ELR (cell line): ENCODE data around the gene CCDC57.
"Not testable (repeated sequence)": the region's sequence is repeated elsewhere in the genome, so short reads cannot be mapped to it uniquely, and the experiment has no call there.

ENCODE experiments used
- DNase-seq: peaks from one replicate; pipeline ENCODE4 v3.0.0-alpha.2; 2015; ENCODE audit warnings: low read depth

CCDC57 gene

GRCh38 chr17:82202981-82203380, 9.7 kb downstream of the CCDC57 start:
- no peak for DNase-seq

GRCh38 chr17:82201498-82201910, 11.1 kb downstream of the CCDC57 start:
- DNase-seq, result no peak

GRCh38 chr17:82200743-82201497, 11.7 kb downstream of the CCDC57 start:
- DNase-seq, result no peak

- no peak for DNase-seq
Observed at GRCh38 chr17:82200135-82200534, 12.5 kb downstream of the CCDC57 start.

- no peak for DNase-seq
Observed at GRCh38 chr17:82199496-82199895, 13.1 kb downstream of the CCDC57 start.

GRCh38 chr17:82198092-82198491, 14.6 kb downstream of the CCDC57 start:
- no peak for DNase-seq

GRCh38 chr17:82195675-82196672, 16.7 kb downstream of the CCDC57 start:
- no peak for DNase-seq

GRCh38 chr17:82194765-82195164, 17.9 kb downstream of the CCDC57 start:
- no peak for DNase-seq

- DNase-seq, result no peak
Observed at GRCh38 chr17:82193520-82194220, 19.0 kb downstream of the CCDC57 start.

GRCh38 chr17:82193050-82193449, 19.6 kb downstream of the CCDC57 start:
- not testable (repeated sequence) for DNase-seq

GRCh38 chr17:82188001-82188961, 24.4 kb downstream of the CCDC57 start:
- no peak for DNase-seq

- no peak for DNase-seq
Observed at GRCh38 chr17:82187500-82187899, 25.1 kb downstream of the CCDC57 start.

GRCh38 chr17:82186221-82186620, 26.4 kb downstream of the CCDC57 start:
- DNase-seq, result no peak

GRCh38 chr17:82184761-82185160, 27.9 kb downstream of the CCDC57 start:
- DNase-seq, result no peak

- DNase-seq, result no peak
Observed at GRCh38 chr17:82180776-82181528, 31.7 kb downstream of the CCDC57 start.

GRCh38 chr17:82179946-82180475, 32.6 kb downstream of the CCDC57 start:
- no peak for DNase-seq

GRCh38 chr17:82179412-82179811, 33.2 kb downstream of the CCDC57 start:
- DNase-seq, result no peak

- no peak for DNase-seq
Observed at GRCh38 chr17:82178499-82179261, 34.0 kb downstream of the CCDC57 start.

- no peak for DNase-seq
Observed at GRCh38 chr17:82177761-82178498, 34.7 kb downstream of the CCDC57 start.
